Measurements from ENCODE around the gene CHDH.

DNA sequence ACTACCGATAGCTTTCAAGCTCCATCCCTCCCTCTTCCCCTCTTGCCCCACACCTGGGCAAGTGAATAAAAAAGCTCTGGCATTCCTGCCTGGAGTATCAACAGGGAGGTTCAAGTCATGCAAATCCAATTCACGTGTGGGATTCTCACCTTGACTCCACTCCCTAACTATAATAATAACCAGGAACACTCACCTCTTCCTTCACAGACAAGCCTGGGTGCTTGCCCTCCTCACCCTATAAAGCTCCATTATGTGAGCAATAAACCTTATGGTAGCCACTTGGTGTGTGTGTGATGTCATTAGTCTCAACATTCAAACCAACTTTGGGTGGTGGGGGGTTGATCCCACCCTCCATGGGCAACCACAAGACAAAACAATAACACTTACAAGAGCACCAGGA, 16.6 kb downstream of the CHDH start:
- TF ChIP-seq, protein P1, sequence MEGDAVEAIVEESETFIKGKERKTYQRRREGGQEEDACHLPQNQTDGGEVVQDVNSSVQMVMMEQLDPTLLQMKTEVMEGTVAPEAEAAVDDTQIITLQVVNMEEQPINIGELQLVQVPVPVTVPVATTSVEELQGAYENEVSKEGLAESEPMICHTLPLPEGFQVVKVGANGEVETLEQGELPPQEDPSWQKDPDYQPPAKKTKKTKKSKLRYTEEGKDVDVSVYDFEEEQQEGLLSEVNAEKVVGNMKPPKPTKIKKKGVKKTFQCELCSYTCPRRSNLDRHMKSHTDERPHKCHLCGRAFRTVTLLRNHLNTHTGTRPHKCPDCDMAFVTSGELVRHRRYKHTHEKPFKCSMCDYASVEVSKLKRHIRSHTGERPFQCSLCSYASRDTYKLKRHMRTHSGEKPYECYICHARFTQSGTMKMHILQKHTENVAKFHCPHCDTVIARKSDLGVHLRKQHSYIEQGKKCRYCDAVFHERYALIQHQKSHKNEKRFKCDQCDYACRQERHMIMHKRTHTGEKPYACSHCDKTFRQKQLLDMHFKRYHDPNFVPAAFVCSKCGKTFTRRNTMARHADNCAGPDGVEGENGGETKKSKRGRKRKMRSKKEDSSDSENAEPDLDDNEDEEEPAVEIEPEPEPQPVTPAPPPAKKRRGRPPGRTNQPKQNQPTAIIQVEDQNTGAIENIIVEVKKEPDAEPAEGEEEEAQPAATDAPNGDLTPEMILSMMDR (IDR thresholded peaks at IDR 0.05 in 8 of 11, conservative IDR thresholded peaks at IDR 0.05 in 3 of 11): no peak
- TF ChIP-seq POLR2A (IDR thresholded peaks at IDR 0.05): no peak
- TF ChIP-seq POLR2AphosphoS5 (IDR thresholded peaks at IDR 0.05): no peak
